H9 (cell line): Measurements from ENCODE around the gene ZFPM1. TPM values are rescaled to one million over a fixed set of nuclear protein-coding genes. Genes with fewer than 3 reads are reported as not detected.

Experiments used
- DNase-seq: peaks from one replicate; pipeline ENCODE4 v3.0.0-alpha.2; 2017
- H2AFZ ChIP-seq: one replicate; pipeline ENCODE4 v1.6.1; 2013; ENCODE audit warnings: mild to moderate bottlenecking, low read length, control low read depth, moderate library complexity
- H2AK5ac ChIP-seq: 2 replicates; pipeline ENCODE4 v1.6.1; 2013; ENCODE audit warnings: low read length, control low read depth, mixed read lengths; ENCODE audit not compliant: insufficient read length
- H2BK120ac ChIP-seq: one replicate; pipeline ENCODE4 v1.6.1; 2013; ENCODE audit warnings: low read depth, mild to moderate bottlenecking, low read length, control low read depth, inconsistent platforms; ENCODE audit not compliant: poor library complexity, severe bottlenecking
- H2BK12ac ChIP-seq: 2 replicates; pipeline ENCODE4 v1.6.1; 2013; ENCODE audit warnings: low read length, control low read depth, mixed read lengths, low read depth; ENCODE audit not compliant: insufficient read length
- H2BK15ac ChIP-seq: 2 replicates; pipeline ENCODE4 v1.6.1; 2013; ENCODE audit warnings: low read depth, low read length, control low read depth
- H2BK20ac ChIP-seq: one replicate; pipeline ENCODE4 v1.6.1; 2013; ENCODE audit warnings: low read depth, mild to moderate bottlenecking, low read length, control low read depth, inconsistent platforms; ENCODE audit not compliant: poor library complexity, severe bottlenecking
- H2BK5ac ChIP-seq: 2 replicates; pipeline ENCODE4 v1.6.1; 2013; ENCODE audit warnings: low read length, control low read depth, mixed read lengths; ENCODE audit not compliant: insufficient read length
- H3K14ac ChIP-seq: 2 replicates; pipeline ENCODE4 v1.6.1; 2013; ENCODE audit warnings: low read length, control low read depth; ENCODE audit not compliant: insufficient read depth
- H3K18ac ChIP-seq: 2 replicates; pipeline ENCODE4 v1.6.1; 2013; ENCODE audit warnings: low read depth, mild to moderate bottlenecking, mixed read lengths, low read length, control low read depth; ENCODE audit not compliant: insufficient read length
- H3K23ac ChIP-seq: 2 replicates; pipeline ENCODE4 v1.6.1; 2013; ENCODE audit warnings: low read length, control low read depth, mixed read lengths, low read depth; ENCODE audit not compliant: insufficient read length
- H3K23me2 ChIP-seq: 2 replicates; pipeline ENCODE4 v1.6.1; 2013; ENCODE audit warnings: low read depth, mild to moderate bottlenecking, mixed read lengths, low read length, control low read depth; ENCODE audit not compliant: insufficient read length, poor library complexity, severe bottlenecking
- H3K27ac ChIP-seq: 2 replicates; pipeline ENCODE4 v1.5.1; 2013; ENCODE audit warnings: low read length, control low read depth, mixed read lengths, low read depth; ENCODE audit not compliant: insufficient read length
- H3K27me3 ChIP-seq: 2 replicates; pipeline ENCODE4 v1.6.1; 2013; ENCODE audit warnings: low read length, control low read depth, inconsistent platforms; ENCODE audit not compliant: insufficient read depth
- H3K4ac ChIP-seq: 2 replicates; pipeline ENCODE4 v1.6.1; 2013; ENCODE audit warnings: low read depth, mild to moderate bottlenecking, control low read depth, inconsistent platforms, low read length, moderate library complexity
- H3K4me1 ChIP-seq: 2 replicates; pipeline ENCODE4 v1.6.1; 2013; ENCODE audit warnings: low read length, control low read depth, inconsistent platforms; ENCODE audit not compliant: insufficient read depth
- H3K4me2 ChIP-seq: 2 replicates; pipeline ENCODE4 v1.6.1; 2013; ENCODE audit warnings: low read length, control low read depth, mixed read lengths; ENCODE audit not compliant: insufficient read length, insufficient read depth
- H3K56ac ChIP-seq: 2 replicates; pipeline ENCODE4 v1.6.1; 2013; ENCODE audit warnings: low read depth, mild to moderate bottlenecking, mixed read lengths, low read length, control low read depth; ENCODE audit not compliant: insufficient read length
- H3K79me1 ChIP-seq: 2 replicates; pipeline ENCODE4 v1.6.1; 2013; ENCODE audit warnings: low read depth, mild to moderate bottlenecking, moderate library complexity, low read length, control low read depth, inconsistent platforms; ENCODE audit not compliant: insufficient read depth, poor library complexity, severe bottlenecking
- H3K79me2 ChIP-seq: 2 replicates; pipeline ENCODE4 v1.6.1; 2013; ENCODE audit warnings: low read length, control low read depth, inconsistent platforms; ENCODE audit not compliant: insufficient read depth
- H3K9ac ChIP-seq: 2 replicates; pipeline ENCODE4 v1.6.1; 2013; ENCODE audit warnings: low read length, control low read depth, mixed read lengths; ENCODE audit not compliant: insufficient read length; ENCODE audit errors: extremely low read depth
- H3K9me3 ChIP-seq: one replicate; pipeline ENCODE4 v1.6.1; 2013; ENCODE audit warnings: low read depth, low read length, inconsistent platforms; ENCODE audit not compliant: control insufficient read depth
- H3T11ph ChIP-seq: one replicate; pipeline ENCODE4 v1.6.1; 2013; ENCODE audit warnings: mild to moderate bottlenecking, low read length, control low read depth, inconsistent platforms
- H4K20me1 ChIP-seq: one replicate; pipeline ENCODE4 v1.6.1; 2013; ENCODE audit not compliant: control insufficient read depth, insufficient read length, insufficient read depth
- H4K5ac ChIP-seq: 2 replicates; pipeline ENCODE4 v1.6.1; 2013; ENCODE audit warnings: low read depth, mild to moderate bottlenecking, mixed read lengths, low read length, control low read depth; ENCODE audit not compliant: insufficient read length
- H4K8ac ChIP-seq: replicated peaks from 2 replicates; pipeline ENCODE4 v1.6.1; 2013; ENCODE audit warnings: low read length, control low read depth, mixed read lengths, low read depth; ENCODE audit not compliant: insufficient read length
- H4K91ac ChIP-seq: 2 replicates; pipeline ENCODE4 v1.6.1; 2013; ENCODE audit warnings: low read depth, mild to moderate bottlenecking, moderate library complexity, mixed read lengths, low read length, control low read depth; ENCODE audit not compliant: insufficient read length
- H3K27ac Mint-ChIP-seq, 3 experiments: 2 replicates in 2 of 3; 3 replicates in 1 of 3; pipeline ENCODE4 v1.8.0; 2020 to 2021; ENCODE audit warnings: mixed read lengths in 3 of 3, mild to moderate bottlenecking in 1 of 3, moderate library complexity in 1 of 3
- H3K27me3 Mint-ChIP-seq: 2 replicates; pipeline ENCODE4 v1.8.0; 2021; ENCODE audit warnings: low read depth, mild to moderate bottlenecking, moderate library complexity, mixed read lengths
- H3K36me3 Mint-ChIP-seq, 3 experiments: 2 replicates in 2 of 3; 3 replicates in 1 of 3; pipeline ENCODE4 v1.8.0; 2020 to 2021; ENCODE audit warnings: low read depth in 3 of 3, mixed read lengths in 3 of 3; ENCODE audit not compliant: insufficient read depth in 1 of 3
- H3K4me1 Mint-ChIP-seq, 2 experiments: 2 replicates each; pipeline ENCODE4 v1.8.0; 2020; ENCODE audit warnings: mixed read lengths in 2 of 2
- H3K4me3 Mint-ChIP-seq, 2 experiments: 2 replicates in 1 of 2; 3 replicates in 1 of 2; pipeline ENCODE4 v1.8.0; 2020 to 2021; ENCODE audit warnings: mild to moderate bottlenecking in 2 of 2, mixed read lengths in 2 of 2, moderate library complexity in 1 of 2
- H3K9me3 Mint-ChIP-seq, 2 experiments: 2 replicates in 1 of 2; 3 replicates in 1 of 2; pipeline ENCODE4 v1.8.0; 2020; ENCODE audit warnings: mild to moderate bottlenecking in 2 of 2, mixed read lengths in 2 of 2, moderate library complexity in 1 of 2
- WGBS: extraction: QIAGEN DNeasy Blood & Tissue Kit; methylation state at CpG from one replicate; pipeline ENCODE4 v1.1.7; 2013; ENCODE audit warnings: missing lambda C conversion rate, low lambda C conversion rate, mixed read lengths; ENCODE audit not compliant: insufficient read length; ENCODE audit errors: extremely low coverage; 5-methylcytosine and 5-hydroxymethylcytosine counted together
- total RNA-seq: library from RNA; stranded (reverse); gene quantifications from 2 replicates; pipeline ENCODE4 v1.2.1, GENCODE V29; 2021
- TF ChIP-seq, protein P1 (sequence below): fragments of 200-600 bp; sonication (generic); conservative IDR thresholded peaks from 3 replicates; pipeline ENCODE4 v1.8.0; 2021; ENCODE audit warnings: antibody characterized with exemption, mild to moderate bottlenecking

The ZFPM1 gene
- total RNA-seq, 1 experiment from 2014 or later = 3.6 TPM

DNA sequence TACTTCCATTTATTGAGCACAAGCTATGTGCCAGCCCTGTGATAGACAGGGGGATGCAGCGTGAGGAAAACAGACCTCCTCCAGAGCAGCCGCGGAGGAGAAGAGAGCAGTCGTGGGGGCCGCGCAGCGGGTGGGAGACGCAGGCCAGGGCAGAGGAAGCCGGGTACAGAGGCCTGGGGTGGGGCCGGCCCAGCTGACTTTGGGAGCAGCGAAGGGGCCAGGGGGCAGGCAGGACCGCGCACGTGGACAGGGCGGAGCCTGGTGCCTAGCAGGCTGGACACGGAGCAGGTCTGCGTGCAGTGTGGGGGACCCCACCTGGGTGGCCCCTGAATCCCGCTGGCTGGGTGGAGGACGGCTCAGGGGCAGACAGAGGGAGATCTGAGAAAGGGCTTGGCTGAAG, 46.2 kb downstream of the ZFPM1 start:
- Histone ChIP-seq H3K56ac (no peak overlapping the region), H4K8ac (no peak overlapping the region), H4K91ac (no peak overlapping the region), H3K4me2 (no peak overlapping the region), H2BK120ac (no peak overlapping the region), H3K79me2 (no peaks in the 10 kb centered on the region), H4K5ac (no peak overlapping the region), H3K27ac (no peak overlapping the region), H3T11ph (no peak overlapping the region), H3K4ac (no peak overlapping the region), H2BK5ac (no peak overlapping the region), H3K18ac (no peak overlapping the region), H3K14ac (no peak overlapping the region), H2BK12ac (no peak overlapping the region), H2BK20ac (no peak overlapping the region), H2AFZ (no peak overlapping the region), H3K9ac (no peak overlapping the region), H2AK5ac (no peak overlapping the region), H3K79me1 (no peaks in the 10 kb centered on the region), H3K23ac (no peak overlapping the region), H3K4me1 (no peaks in the 10 kb centered on the region), H3K27me3 (no peaks in the 10 kb centered on the region), H4K20me1 (no peaks in the 10 kb centered on the region), H3K23me2 (no peaks in the 10 kb centered on the region), H3K9me3 (no peaks in the 10 kb centered on the region), H2BK15ac (no peak overlapping the region; the same call in 1 of the 2 replicates)
- TF ChIP-seq, protein P1, sequence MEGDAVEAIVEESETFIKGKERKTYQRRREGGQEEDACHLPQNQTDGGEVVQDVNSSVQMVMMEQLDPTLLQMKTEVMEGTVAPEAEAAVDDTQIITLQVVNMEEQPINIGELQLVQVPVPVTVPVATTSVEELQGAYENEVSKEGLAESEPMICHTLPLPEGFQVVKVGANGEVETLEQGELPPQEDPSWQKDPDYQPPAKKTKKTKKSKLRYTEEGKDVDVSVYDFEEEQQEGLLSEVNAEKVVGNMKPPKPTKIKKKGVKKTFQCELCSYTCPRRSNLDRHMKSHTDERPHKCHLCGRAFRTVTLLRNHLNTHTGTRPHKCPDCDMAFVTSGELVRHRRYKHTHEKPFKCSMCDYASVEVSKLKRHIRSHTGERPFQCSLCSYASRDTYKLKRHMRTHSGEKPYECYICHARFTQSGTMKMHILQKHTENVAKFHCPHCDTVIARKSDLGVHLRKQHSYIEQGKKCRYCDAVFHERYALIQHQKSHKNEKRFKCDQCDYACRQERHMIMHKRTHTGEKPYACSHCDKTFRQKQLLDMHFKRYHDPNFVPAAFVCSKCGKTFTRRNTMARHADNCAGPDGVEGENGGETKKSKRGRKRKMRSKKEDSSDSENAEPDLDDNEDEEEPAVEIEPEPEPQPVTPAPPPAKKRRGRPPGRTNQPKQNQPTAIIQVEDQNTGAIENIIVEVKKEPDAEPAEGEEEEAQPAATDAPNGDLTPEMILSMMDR = no peak
- H3K9me3 Mint-ChIP-seq = no peaks in the 10 kb centered on the region
- 0 out of 4 replicates have a peak, but pooled peaks cover 0 to 2% of the 10 kb centered on the region in 2 experiments for H3K4me1 Mint-ChIP-seq
- peak overlapping the region in 1 of 3 experiments; percentile 43; a peak in 1 of 7 replicates for H3K27ac Mint-ChIP-seq
- H3K27me3 Mint-ChIP-seq = no peaks in the 10 kb centered on the region
- no peaks in the 10 kb centered on the region for H3K36me3 Mint-ChIP-seq
- no peak for DNase-seq
- no peak overlapping the region for H3K4me3 Mint-ChIP-seq
- WGBS = no CpG with 5 or more reads among the region's 19 CpGs
